Measurements from ENCODE around the gene BBC3. TPM values are rescaled to one million over a fixed set of nuclear protein-coding genes. Genes with fewer than 3 reads are reported as not detected.

BBC3 gene
- total RNA-seq, 2 experiments from 2014 or later = 39.8 to 42.1 TPM

DNA sequence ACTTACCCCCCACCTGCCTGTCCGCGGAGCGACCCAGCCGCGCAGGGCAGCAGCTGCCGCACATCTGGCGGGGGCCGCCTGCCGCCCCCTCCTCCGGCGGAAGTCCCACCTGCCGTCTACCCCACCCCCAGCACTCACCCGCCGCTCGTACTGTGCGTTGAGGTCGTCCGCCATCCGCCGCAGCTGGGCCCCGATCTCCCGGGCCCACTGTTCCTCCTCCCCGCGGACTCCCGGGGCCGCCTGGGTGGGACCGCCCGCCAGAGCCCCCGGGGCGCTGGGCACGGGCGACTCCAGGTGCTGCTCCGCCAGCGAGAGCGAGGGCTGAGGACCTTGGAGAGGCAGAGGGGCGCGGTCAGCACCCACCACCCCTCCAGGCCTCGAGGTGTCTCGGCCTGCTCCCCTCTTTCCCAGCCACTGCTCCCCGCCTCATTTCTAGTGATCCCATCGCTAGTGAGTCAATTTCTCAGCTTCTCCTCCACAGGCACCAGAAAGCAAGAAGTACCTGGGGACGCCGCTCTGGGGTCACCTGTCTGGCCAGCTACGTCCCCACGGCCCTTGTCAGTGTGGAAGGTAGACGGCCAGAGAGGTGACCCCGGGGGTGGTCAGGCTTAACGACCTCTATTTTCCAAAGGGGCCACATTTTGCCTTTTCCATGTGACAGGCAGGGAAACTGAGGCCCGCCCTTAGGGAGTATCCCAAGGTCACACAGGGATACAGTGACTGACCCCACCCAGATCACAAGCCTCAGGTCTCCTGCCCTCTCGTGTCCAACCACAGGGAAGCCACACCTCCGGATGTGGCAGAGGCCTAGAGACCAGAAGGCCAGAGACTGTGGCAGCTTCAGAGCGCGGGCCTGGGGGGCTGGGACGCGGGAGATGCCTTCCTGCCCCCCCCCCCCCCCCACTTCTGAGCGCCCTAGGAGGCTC lies 4.3 kb downstream of the BBC3 start:
- TF ChIP-seq CTCF (IDR thresholded peaks at IDR 0.05) = no peak
- ChIA-PET CTCF (interaction anchor here (0.6 to 4.9 kb wide), 13 partner anchors 11 to 1456 kb away, joined by 3 to 63 read pairs (median 4); partner anchors contain the start of gene DHX34), POLR2A (interaction anchor here (0.5 to 3.6 kb wide), 23 partner anchors 9 to 438 kb away, joined by 3 to 49 read pairs (median 7); partner anchors contain the start of genes CCDC9, INAFM1, SAE1 and SLC1A5)
- DNase-seq (peak in 9 of 14 experiments; percentile 26 to 87 (median 49)), ATAC-seq (ENCODE audit: poor library complexity) (peak; percentile 1)
- Histone ChIP-seq H3K9me3 (ENCODE audit: control insufficient read depth in 1 of 2, insufficient read depth in 1 of 2, low read length in 2 of 2) (no peaks in the 10 kb centered on the region), H3K36me3 (ENCODE audit: insufficient read depth, low read length) (peaks cover 6% of the 10 kb centered on the region), H3K4me3 (ENCODE audit: low read length) (peak overlapping the region; percentile 56), H3K27me3 (ENCODE audit: control insufficient read depth in 1 of 2, insufficient read depth in 2 of 2, low read length in 2 of 2) (no peaks in the 10 kb centered on the region), H3K27ac (ENCODE audit: low read depth in 1 of 2, low read length in 2 of 2) (peak overlapping the region; percentile 85 to 88), H3K4me1 (ENCODE audit: insufficient read depth, low read length) (peaks cover 53% of the 10 kb centered on the region)
- H3K27ac Mint-ChIP-seq = no peak overlapping the region
- peaks cover 20% of the 10 kb centered on the region for H3K4me1 Mint-ChIP-seq (ENCODE audit: low read depth)
- H3K9me3 Mint-ChIP-seq = no peaks in the 10 kb centered on the region
- peak overlapping the region; percentile 82 for H3K4me3 Mint-ChIP-seq
- intact Hi-C loops (cut with DNase I, micrococcal nuclease) = loop anchor here in 1 of 2 experiments (1.0 to 5.0 kb wide), 2 partner anchors 48 to 79 kb away; partner anchors contain the start of gene INAFM1
- H3K36me3 Mint-ChIP-seq (ENCODE audit: low read depth) = peaks cover 13% of the 10 kb centered on the region
- no peaks in the 10 kb centered on the region for H3K27me3 Mint-ChIP-seq

DNA sequence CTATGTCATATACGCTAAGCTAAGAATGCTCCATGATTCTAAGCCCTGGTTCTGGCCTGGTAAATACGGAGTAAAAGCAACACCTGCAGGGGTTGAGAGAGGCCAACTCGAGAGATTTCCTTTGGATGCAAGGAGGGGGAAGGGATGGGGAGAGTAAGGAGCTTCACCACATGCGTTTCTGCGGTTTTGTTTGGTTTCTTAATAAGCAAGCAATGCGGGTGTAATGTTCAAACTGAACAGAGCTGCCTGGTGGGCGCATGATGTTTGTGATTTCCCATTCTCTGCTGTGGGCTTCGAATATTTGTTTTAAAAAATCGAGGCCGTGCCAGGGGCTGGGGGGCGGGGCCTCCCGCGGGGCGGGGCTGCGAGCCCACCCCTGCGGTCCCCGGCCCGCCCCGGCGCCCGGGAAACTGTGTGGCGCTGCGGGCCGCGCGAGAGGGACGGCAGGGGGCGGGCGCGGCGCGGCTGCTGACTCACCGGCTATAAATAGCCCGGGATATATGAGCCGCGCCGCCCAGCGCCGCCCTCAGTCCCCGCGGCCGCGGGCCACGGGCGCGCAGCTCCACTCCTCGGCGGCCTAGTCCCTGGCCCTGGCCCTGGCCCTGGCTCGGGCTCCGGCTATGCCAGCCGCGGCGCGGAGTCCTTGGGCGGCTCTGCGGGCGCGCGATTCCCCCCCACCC lies 5.1 kb downstream of the BBC3 start:
- intact Hi-C loops (cut with DNase I, micrococcal nuclease) = loop anchor here in 1 of 2 experiments (1.0 to 5.0 kb wide), 2 partner anchors 48 to 79 kb away; partner anchors contain the start of gene INAFM1
- TF ChIP-seq CTCF (IDR thresholded peaks at IDR 0.05) = no peak

GRCh38 chr19:47221890-47222289 lies 9.1 kb downstream of the BBC3 start:
- H3K36me3 Mint-ChIP-seq (ENCODE audit: low read depth) = peaks cover 19% of the 10 kb centered on the region
- TF ChIP-seq CTCF (IDR thresholded peaks at IDR 0.05) = no peak
- Histone ChIP-seq H3K4me1 (ENCODE audit: insufficient read depth, low read length) (peaks cover 13% of the 10 kb centered on the region), H3K27me3 (ENCODE audit: control insufficient read depth in 1 of 2, insufficient read depth in 2 of 2, low read length in 2 of 2) (no peaks in the 10 kb centered on the region), H3K4me3 (ENCODE audit: low read length) (no peak overlapping the region), H3K36me3 (ENCODE audit: insufficient read depth, low read length) (peaks cover 16% of the 10 kb centered on the region), H3K9me3 (ENCODE audit: control insufficient read depth in 1 of 2, insufficient read depth in 1 of 2, low read length in 2 of 2) (no peaks in the 10 kb centered on the region), H3K27ac (ENCODE audit: low read depth in 1 of 2, low read length in 2 of 2) (no peak overlapping the region)
- H3K4me3 Mint-ChIP-seq = no peak overlapping the region
- H3K9me3 Mint-ChIP-seq = no peaks in the 10 kb centered on the region
- intact Hi-C loops (cut with DNase I, micrococcal nuclease) = no loop called here
- no peak overlapping the region for H3K27ac Mint-ChIP-seq
- ATAC-seq (ENCODE audit: poor library complexity) (no peak), DNase-seq (no peak)
- no peaks in the 10 kb centered on the region for H3K27me3 Mint-ChIP-seq
- H3K4me1 Mint-ChIP-seq (ENCODE audit: low read depth) = peaks cover 8% of the 10 kb centered on the region
- ChIA-PET CTCF (interaction anchor here (3.6 kb wide), 1 partner anchor 11 kb away, joined by 17 read pairs; no protein-coding TSS in a partner anchor), POLR2A (no interaction called here)

More for the DNA sequence above, 5.1 kb downstream of the BBC3 start:
- H3K4me1 ChIP-seq (ENCODE audit: insufficient read depth, low read length) = peaks cover 48% of the 10 kb centered on the region
- peak overlapping the region; percentile 56 for H3K4me3 ChIP-seq (ENCODE audit: low read length)
- Mint-ChIP-seq H3K27ac (peak overlapping the region; percentile 85), H3K9me3 (no peaks in the 10 kb centered on the region), H3K36me3 (ENCODE audit: low read depth) (peaks cover 15% of the 10 kb centered on the region), H3K4me3 (peak overlapping the region; percentile 72), H3K27me3 (no peaks in the 10 kb centered on the region), H3K4me1 (ENCODE audit: low read depth) (peaks cover 15% of the 10 kb centered on the region)
- H3K36me3 ChIP-seq (ENCODE audit: insufficient read depth, low read length) = peaks cover 13% of the 10 kb centered on the region
- ChIA-PET CTCF (interaction anchor here (0.6 to 4.9 kb wide), 15 partner anchors 11 to 1455 kb away, joined by 3 to 63 read pairs (median 3); partner anchors contain the start of gene DHX34), POLR2A (interaction anchor here (0.5 to 3.6 kb wide), 23 partner anchors 8 to 437 kb away, joined by 3 to 49 read pairs (median 7); partner anchors contain the start of genes CCDC9, INAFM1, SAE1 and SLC1A5)
- H3K27me3 ChIP-seq (ENCODE audit: control insufficient read depth in 1 of 2, insufficient read depth in 2 of 2, low read length in 2 of 2) = no peaks in the 10 kb centered on the region
- peak; percentile 54 for ATAC-seq (ENCODE audit: poor library complexity)
- H3K27ac ChIP-seq (ENCODE audit: low read depth in 1 of 2, low read length in 2 of 2) = peak overlapping the region in 1 of 2 donors; percentile 85
- peak; percentile 79 to 95 (median 86) for DNase-seq
- no peaks in the 10 kb centered on the region for H3K9me3 ChIP-seq (ENCODE audit: control insufficient read depth in 1 of 2, insufficient read depth in 1 of 2, low read length in 2 of 2)

All from CD4-positive, alpha-beta T cell (primary cell).